Measurements from ENCODE around the gene REN.
A peak's percentile ranks its signal among the peaks of the same experiment; 100 is the strongest.

Gene REN

GRCh38 chr1:204130981-204131892 lies 34.9 kb downstream of the REN start:
- DNase-seq (ENCODE audit: low spot score): no peak

GRCh38 chr1:204130178-204130577 lies 36.0 kb downstream of the REN start:
- no peak for TF ChIP-seq CTCF (IDR thresholded peaks at IDR 0.05; ENCODE audit: extremely low read depth, missing control alignments)
- no peak for DNase-seq (ENCODE audit: low spot score)

More at GRCh38 chr1:204130981-204131892, 34.9 kb downstream of the REN start:
- TF ChIP-seq CTCF (IDR thresholded peaks at IDR 0.05; ENCODE audit: extremely low read depth, missing control alignments): no peak

GRCh38 chr1:204128964-204129896 lies 36.9 kb downstream of the REN start:
- DNase-seq (ENCODE audit: low spot score): peak; percentile 91
- peak; percentile 80 for TF ChIP-seq CTCF (IDR thresholded peaks at IDR 0.05; ENCODE audit: extremely low read depth, missing control alignments)

GRCh38 chr1:204128464-204128963 lies 37.6 kb downstream of the REN start:
- DNase-seq (ENCODE audit: low spot score): peak; percentile 49

GRCh38 chr1:204127597-204128242 lies 38.4 kb downstream of the REN start:
- no peak for TF ChIP-seq CTCF (IDR thresholded peaks at IDR 0.05; ENCODE audit: extremely low read depth, missing control alignments)
- no peak for DNase-seq (ENCODE audit: low spot score)

More at GRCh38 chr1:204128464-204128963, 37.6 kb downstream of the REN start:
- no peak for TF ChIP-seq CTCF (IDR thresholded peaks at IDR 0.05; ENCODE audit: extremely low read depth, missing control alignments)

- DNase-seq (ENCODE audit: low spot score): no peak
Measured at GRCh38 chr1:204126956-204127355, 39.2 kb downstream of the REN start.

More at GRCh38 chr1:204126956-204127355, 39.2 kb downstream of the REN start:
- TF ChIP-seq CTCF (IDR thresholded peaks at IDR 0.05; ENCODE audit: extremely low read depth, missing control alignments): no peak
